ENCODE data around the gene KCNQ1.

The KCNQ1 gene

GRCh38 chr11:2451916-2452315 lies 7.1 kb downstream of the KCNQ1 start:
- Histone ChIP-seq H3K4me3 (ENCODE audit: severe bottlenecking) (no peak overlapping the region), H3K27ac (ENCODE audit: poor library complexity, severe bottlenecking) (no peak overlapping the region), H3K36me3 (ENCODE audit: low read depth) (no peaks in the 10 kb centered on the region), H3K27me3 (ENCODE audit: insufficient read depth, poor library complexity, severe bottlenecking) (no peaks in the 10 kb centered on the region), H3K9me3 (ENCODE audit: severe bottlenecking) (no peaks in the 10 kb centered on the region), H3K4me1 (ENCODE audit: insufficient read depth, poor library complexity, severe bottlenecking) (no peaks in the 10 kb centered on the region)
- no peak for TF ChIP-seq CTCF (IDR thresholded peaks at IDR 0.05; ENCODE audit: poor library complexity, severe bottlenecking)
- ATAC-seq (ENCODE audit: low read depth) (no peak), DNase-seq (ENCODE audit: low spot score) (peak; percentile 34)

GRCh38 chr11:2452321-2453012 lies 7.7 kb downstream of the KCNQ1 start:
- no peaks in the 10 kb centered on the region for H3K9me3 ChIP-seq (ENCODE audit: severe bottlenecking)
- no peak for TF ChIP-seq CTCF (IDR thresholded peaks at IDR 0.05; ENCODE audit: poor library complexity, severe bottlenecking)
- ATAC-seq (ENCODE audit: low read depth) = no peak
- H3K4me1 ChIP-seq (ENCODE audit: insufficient read depth, poor library complexity, severe bottlenecking) = no peaks in the 10 kb centered on the region
- no peaks in the 10 kb centered on the region for H3K36me3 ChIP-seq (ENCODE audit: low read depth)
- no peak overlapping the region for H3K27ac ChIP-seq (ENCODE audit: poor library complexity, severe bottlenecking)
- H3K4me3 ChIP-seq (ENCODE audit: severe bottlenecking) = no peak overlapping the region
- DNase-seq (ENCODE audit: low spot score) = peak; percentile 32
- H3K27me3 ChIP-seq (ENCODE audit: insufficient read depth, poor library complexity, severe bottlenecking) = no peaks in the 10 kb centered on the region

GRCh38 chr11:2453436-2453835 lies 8.6 kb downstream of the KCNQ1 start:
- no peak overlapping the region for H3K4me3 ChIP-seq (ENCODE audit: severe bottlenecking)
- no peaks in the 10 kb centered on the region for H3K9me3 ChIP-seq (ENCODE audit: severe bottlenecking)
- H3K27me3 ChIP-seq (ENCODE audit: insufficient read depth, poor library complexity, severe bottlenecking) = no peaks in the 10 kb centered on the region
- no peaks in the 10 kb centered on the region for H3K36me3 ChIP-seq (ENCODE audit: low read depth)
- H3K4me1 ChIP-seq (ENCODE audit: insufficient read depth, poor library complexity, severe bottlenecking) = no peaks in the 10 kb centered on the region
- H3K27ac ChIP-seq (ENCODE audit: poor library complexity, severe bottlenecking) = no peak overlapping the region
- no peak for TF ChIP-seq CTCF (IDR thresholded peaks at IDR 0.05; ENCODE audit: poor library complexity, severe bottlenecking)
- ATAC-seq (ENCODE audit: low read depth) (no peak), DNase-seq (ENCODE audit: low spot score) (no peak)

- ATAC-seq (ENCODE audit: low read depth) (no peak), DNase-seq (ENCODE audit: low spot score) (no peak)
- H3K9me3 ChIP-seq (ENCODE audit: severe bottlenecking) = no peaks in the 10 kb centered on the region
- H3K4me1 ChIP-seq (ENCODE audit: insufficient read depth, poor library complexity, severe bottlenecking) = no peaks in the 10 kb centered on the region
- H3K27me3 ChIP-seq (ENCODE audit: insufficient read depth, poor library complexity, severe bottlenecking) = no peaks in the 10 kb centered on the region
- H3K36me3 ChIP-seq (ENCODE audit: low read depth) = no peaks in the 10 kb centered on the region
- H3K4me3 ChIP-seq (ENCODE audit: severe bottlenecking) = no peak overlapping the region
- no peak overlapping the region for H3K27ac ChIP-seq (ENCODE audit: poor library complexity, severe bottlenecking)
- no peak for TF ChIP-seq CTCF (IDR thresholded peaks at IDR 0.05; ENCODE audit: poor library complexity, severe bottlenecking)
Measured at GRCh38 chr11:2458321-2458720, 13.5 kb downstream of the KCNQ1 start.

- Histone ChIP-seq H3K9me3 (ENCODE audit: severe bottlenecking) (no peaks in the 10 kb centered on the region), H3K4me1 (ENCODE audit: insufficient read depth, poor library complexity, severe bottlenecking) (no peaks in the 10 kb centered on the region), H3K36me3 (ENCODE audit: low read depth) (no peaks in the 10 kb centered on the region), H3K4me3 (ENCODE audit: severe bottlenecking) (no peak overlapping the region), H3K27ac (ENCODE audit: poor library complexity, severe bottlenecking) (no peak overlapping the region), H3K27me3 (ENCODE audit: insufficient read depth, poor library complexity, severe bottlenecking) (no peaks in the 10 kb centered on the region)
- no peak for TF ChIP-seq CTCF (IDR thresholded peaks at IDR 0.05; ENCODE audit: poor library complexity, severe bottlenecking)
- DNase-seq (ENCODE audit: low spot score) (peak; percentile 44), ATAC-seq (ENCODE audit: low read depth) (no peak)
Measured at GRCh38 chr11:2459016-2459725, 14.4 kb downstream of the KCNQ1 start.
